Measurements from ENCODE around the gene NOTCH1.

- no peak for TF ChIP-seq CTCF (IDR thresholded peaks at IDR 0.05)
- TF ChIP-seq POLR2A (IDR thresholded peaks at IDR 0.05): no peak
- TF ChIP-seq POLR2AphosphoS5 (IDR thresholded peaks at IDR 0.05): no peak
- TF ChIP-seq EP300 (IDR thresholded peaks at IDR 0.05): no peak
These were observed 69.3 kb downstream of the NOTCH1 start for GRCh38 chr9:136476369-136477150.

Measured in gastroesophageal sphincter (tissue), 3 donors.